ENCODE results near the gene VPS54.
A peak's percentile ranks its signal among the peaks of the same experiment; 100 is the strongest.

Gene VPS54

GRCh38 chr2:63898839-63899238 lies 120.4 kb downstream of the VPS54 start:
- TF ChIP-seq CTCF (IDR thresholded peaks at IDR 0.05): no peak
- no peak for DNase-seq (ENCODE audit: low spot score)
- no peak overlapping the region for H3K4me3 ChIP-seq
- no peak overlapping the region for H3K27ac ChIP-seq

- TF ChIP-seq CTCF (IDR thresholded peaks at IDR 0.05): no peak
- H3K27ac ChIP-seq: no peak overlapping the region
- no peak for DNase-seq (ENCODE audit: low spot score)
- no peak overlapping the region for H3K4me3 ChIP-seq
Observed at GRCh38 chr2:63894167-63894566, 125.1 kb downstream of the VPS54 start.

GRCh38 chr2:63893163-63893562 lies 126.1 kb downstream of the VPS54 start:
- DNase-seq (ENCODE audit: low spot score): no peak
- Histone ChIP-seq H3K4me3 (no peak overlapping the region), H3K27ac (no peak overlapping the region)
- no peak for TF ChIP-seq CTCF (IDR thresholded peaks at IDR 0.05)

- Histone ChIP-seq H3K27ac (no peak overlapping the region), H3K4me3 (no peak overlapping the region)
- TF ChIP-seq CTCF (IDR thresholded peaks at IDR 0.05): no peak
- DNase-seq (ENCODE audit: low spot score): no peak
Observed at GRCh38 chr2:63891488-63892030, 127.7 kb downstream of the VPS54 start.

- no peak for DNase-seq (ENCODE audit: low spot score)
- no peak for TF ChIP-seq CTCF (IDR thresholded peaks at IDR 0.05)
- Histone ChIP-seq H3K4me3 (no peak overlapping the region), H3K27ac (no peak overlapping the region)
Observed at GRCh38 chr2:63890678-63891077, 128.6 kb downstream of the VPS54 start.

- Histone ChIP-seq H3K4me3 (no peak overlapping the region), H3K27ac (no peak overlapping the region)
- no peak for DNase-seq (ENCODE audit: low spot score)
- peak; percentile 34 for TF ChIP-seq CTCF (IDR thresholded peaks at IDR 0.05)
Observed at GRCh38 chr2:63888490-63889402, 130.5 kb downstream of the VPS54 start.

GRCh38 chr2:63888053-63888452 lies 131.2 kb downstream of the VPS54 start:
- DNase-seq (ENCODE audit: low spot score): no peak
- Histone ChIP-seq H3K4me3 (no peak overlapping the region), H3K27ac (no peak overlapping the region)
- no peak for TF ChIP-seq CTCF (IDR thresholded peaks at IDR 0.05)

Measured in coronary artery (tissue), 2 donors.